PC-3 (cell line): Measurements from ENCODE around the gene DCP1B. TPM values are rescaled to one million over a fixed set of nuclear protein-coding genes. Genes with fewer than 3 reads are reported as not detected.

ENCODE experiments used
- ATAC-seq: fragments of 200-7000 bp; cut with Tn5 transposase; 2 replicates; pipeline ENCODE4 v1.9.1; 2020; ENCODE audit warnings: mild to moderate bottlenecking, moderate library complexity
- BruUV-seq: library from RNA; stranded (reverse); fragments of 400-500 nt; replicated peaks from 2 replicates; lab custom pipeline; 2021; lab: Mats Ljungman, UMichigan
- CTCF ChIA-PET: fragments of 300-600 bp; sonication (Branson Sonifier 250); formaldehyde crosslinking; loops from one replicate; lab custom pipeline; 2022; ENCODE audit warnings: antibody characterized with exemption; lab: Charles Lee
- POLR2A ChIA-PET: fragments of 300-600 bp; sonication (Branson Sonifier 250); formaldehyde crosslinking; loops from one replicate; lab custom pipeline; 2022; ENCODE audit warnings: antibody characterized with exemption; ENCODE audit not compliant: unreplicated experiment; lab: Charles Lee
- DNase-seq: peaks from one replicate; pipeline ENCODE4 v3.0.0-alpha.2; 2015
- H2AFZ ChIP-seq: fragments of 300-600 bp; sonication (generic); 2 replicates; pipeline ENCODE4 v1.6.0; 2016; ENCODE audit warnings: antibody characterized with exemption, low read length
- H3F3A ChIP-seq: fragments of 300-600 bp; sonication (generic); one replicate; pipeline ENCODE4 v1.6.0; 2017; ENCODE audit warnings: antibody characterized with exemption, low read length, control low read depth, mild to moderate bottlenecking; ENCODE audit not compliant: unreplicated experiment
- H3K27ac ChIP-seq: fragments of 300-600 bp; sonication (generic); 2 replicates; pipeline ENCODE4 v1.5.1; 2016; ENCODE audit warnings: mild to moderate bottlenecking, low read length
- H3K27me3 ChIP-seq: fragments of 300-600 bp; sonication (generic); 2 replicates; pipeline ENCODE4 v1.6.1; 2016; ENCODE audit warnings: low read length, mixed read lengths
- H3K36me3 ChIP-seq: fragments of 300-600 bp; sonication (generic); 2 replicates; pipeline ENCODE4 v1.6.1; 2016; ENCODE audit warnings: low read depth, mixed run types, low read length, mixed read lengths
- H3K4me1 ChIP-seq: fragments of 300-600 bp; sonication (generic); 2 replicates; pipeline ENCODE4 v1.5.1; 2016; ENCODE audit warnings: low read length; ENCODE audit not compliant: insufficient read depth
- H3K4me2 ChIP-seq: fragments of 300-600 bp; sonication (generic); 2 replicates; pipeline ENCODE4 v1.6.0; 2016; ENCODE audit warnings: low read length
- H3K4me3 ChIP-seq: fragments of 300-600 bp; sonication (generic); 2 replicates; pipeline ENCODE4 v1.5.1; 2016; ENCODE audit warnings: mild to moderate bottlenecking, low read length, mixed read lengths
- H3K79me2 ChIP-seq: fragments of 300-600 bp; sonication (generic); 2 replicates; pipeline ENCODE4 v1.6.1; 2017; ENCODE audit warnings: low read length, mixed read lengths
- H3K9ac ChIP-seq: fragments of 300-600 bp; sonication (generic); 2 replicates; pipeline ENCODE4 v1.6.0; 2016; ENCODE audit warnings: mild to moderate bottlenecking, low read length
- H3K9me2 ChIP-seq: fragments of 300-600 bp; sonication (generic); replicated peaks from 2 replicates; pipeline ENCODE4 v1.6.1; 2016; ENCODE audit warnings: mixed run types, low read length, mixed read lengths
- H3K9me3 ChIP-seq: fragments of 300-600 bp; sonication (generic); 2 replicates; pipeline ENCODE4 v1.6.1; 2016; ENCODE audit warnings: low read length, mixed read lengths
- H4K20me1 ChIP-seq: fragments of 300-600 bp; sonication (generic); 2 replicates; pipeline ENCODE4 v1.6.1; 2016; ENCODE audit warnings: low read length, mixed read lengths
- CTCF ChIP-seq: fragments of 300-600 bp; sonication (generic); conservative IDR thresholded peaks from 2 replicates; pipeline ENCODE4 v1.5.1; 2017; ENCODE audit warnings: antibody characterized with exemption, low read depth, mild to moderate bottlenecking, low read length
- EZH2 ChIP-seq: fragments of 300-600 bp; sonication (generic); IDR thresholded peaks from one replicate; pipeline ENCODE4 v1.6.1; 2017; ENCODE audit warnings: antibody characterized with exemption, mild to moderate bottlenecking, low read length; ENCODE audit not compliant: unreplicated experiment
- EZH2phosphoT487 ChIP-seq: fragments of 300-600 bp; sonication (generic); IDR thresholded peaks from 2 replicates; pipeline ENCODE4 v1.6.1; 2018; ENCODE audit warnings: mild to moderate bottlenecking, antibody characterized with exemption, low read length, borderline replicate concordance
- intact Hi-C: fragments of 100-400 bp; cut with micrococcal nuclease; formaldehyde crosslinking; loops from 2 replicates; pipeline ENCODE4 v1.9.0; 2023
- total RNA-seq: library from RNA; depleted of rRNA; stranded (reverse); fragments of >200 nt; gene quantifications from 2 replicates; pipeline ENCODE4 v1.2.3, GENCODE V29; 2014

Gene DCP1B
- total RNA-seq, 1 experiment from 2014 or later = 4.9 TPM

DNA sequence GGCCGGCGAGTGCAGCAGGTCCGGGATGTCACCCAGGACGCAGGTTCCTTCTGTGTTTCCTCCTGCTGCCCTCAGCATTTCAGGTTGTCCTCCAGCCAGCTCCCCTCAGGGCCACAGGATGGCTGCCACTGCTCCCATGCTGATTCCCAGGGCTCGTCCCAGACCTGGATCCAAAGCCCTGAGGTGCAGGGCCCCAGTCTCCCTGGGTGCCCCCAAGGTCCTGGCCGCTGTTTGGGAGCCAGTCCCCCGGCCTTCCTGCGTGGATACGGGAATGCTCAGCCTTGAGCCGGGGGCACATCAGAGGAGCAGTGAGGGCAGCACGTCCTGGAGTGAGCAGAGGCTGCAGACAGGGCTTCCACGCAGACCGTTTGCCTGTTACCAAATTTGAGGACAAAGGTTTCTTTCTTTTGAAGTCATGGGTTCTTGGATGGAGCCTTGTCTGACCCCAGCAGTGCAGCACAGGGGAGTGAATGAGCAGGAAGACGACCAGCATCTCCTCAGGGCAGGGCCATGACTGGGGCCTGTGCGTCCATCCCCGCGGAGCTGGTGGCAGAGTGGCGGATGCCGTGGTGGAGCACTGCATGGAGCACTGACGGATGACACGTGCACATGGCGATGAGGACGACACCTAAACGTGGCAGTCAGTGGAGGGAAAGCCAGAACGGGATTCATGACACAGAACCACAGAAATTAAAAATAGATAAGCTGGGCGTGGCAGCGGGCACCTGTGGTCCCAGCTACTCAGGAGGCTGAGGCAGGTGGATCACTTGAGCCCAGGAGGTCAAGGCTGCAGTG lies 73.3 kb downstream of the DCP1B start:
- intact Hi-C loops = loop anchor here (10.0 kb wide), 1 partner anchor 276 kb away; no protein-coding TSS in a partner anchor
- CTCF ChIA-PET = no interaction called here
- no TSS peak for BruUV-seq

GRCh38 chr12:1929985-1930802 lies 74.1 kb downstream of the DCP1B start:
- DNase-seq (no peak), ATAC-seq (no peak)
- Histone ChIP-seq H3K79me2 (no peaks in the 10 kb centered on the region), H3K9ac (no peak overlapping the region), H3K9me2 (no peaks in the 10 kb centered on the region), H3K27me3 (peaks cover 16% of the 10 kb centered on the region; the same call in 1 of the 2 replicates), H3K4me3 (no peak overlapping the region), H3F3A (no peaks in the 10 kb centered on the region), H3K4me2 (no peak overlapping the region), H2AFZ (no peak overlapping the region), H3K36me3 (no peaks in the 10 kb centered on the region), H3K4me1 (no peaks in the 10 kb centered on the region), H3K9me3 (no peaks in the 10 kb centered on the region), H3K27ac (no peak overlapping the region), H4K20me1 (no peaks in the 10 kb centered on the region)
- TF ChIP-seq CTCF (no peak), EZH2phosphoT487 (no peak), EZH2 (no peak)
- intact Hi-C loops = loop anchor here (10.0 kb wide), 1 partner anchor 275 kb away; no protein-coding TSS in a partner anchor
- CTCF ChIA-PET = no interaction called here
- POLR2A ChIA-PET = no interaction called here
- BruUV-seq = no TSS peak

More for the DNA sequence above, 73.3 kb downstream of the DCP1B start:
- Histone ChIP-seq H3F3A (no peaks in the 10 kb centered on the region), H3K4me1 (peaks cover 8% of the 10 kb centered on the region; the same call in 1 of the 2 replicates), H3K9me3 (no peaks in the 10 kb centered on the region), H3K4me3 (no peak overlapping the region), H3K27me3 (peaks cover 10% of the 10 kb centered on the region; the same call in 1 of the 2 replicates), H3K79me2 (no peaks in the 10 kb centered on the region), H3K36me3 (no peaks in the 10 kb centered on the region), H4K20me1 (no peaks in the 10 kb centered on the region), H3K4me2 (no peak overlapping the region), H3K27ac (no peak overlapping the region), H3K9me2 (no peaks in the 10 kb centered on the region), H3K9ac (no peak overlapping the region), H2AFZ (no peak overlapping the region)
- POLR2A ChIA-PET = no interaction called here
- TF ChIP-seq EZH2phosphoT487 (no peak), EZH2 (no peak), CTCF (no peak)
- DNase-seq (no peak), ATAC-seq (no peak)
